Stimulated activated naive B cell treated with anti-CD40 and anti-IgM and Interleukin-4, amounts not matched to agents 10 μg/mL and 1 μg/mL and 100 μg/mL, for 72 hours (primary cell): ENCODE measurements around the gene AOAH.

Experiments used
- ATAC-seq, 2 donors: fragments of 150-1000 bp; cut with Tn5 transposase; replicated peaks; 2 replicates each; pipeline ENCODE4 v1.10.0; 2021; ENCODE audit warnings: moderate library complexity in 1 of 2
- DNase-seq: peaks from one replicate; pipeline ENCODE4 v3.0.0; 2021
- H3K27ac Mint-ChIP-seq: one replicate; pipeline ENCODE4 v1.8.0; 2022; ENCODE audit warnings: mild to moderate bottlenecking, mixed read lengths
- H3K27me3 Mint-ChIP-seq, 2 donors: one replicate each; pipeline ENCODE4 v1.8.0; 2022; ENCODE audit warnings: mixed read lengths in 2 of 2
- H3K36me3 Mint-ChIP-seq, 2 donors: one replicate each; pipeline ENCODE4 v1.8.0; 2022; ENCODE audit warnings: mixed read lengths in 2 of 2, mild to moderate bottlenecking in 1 of 2
- H3K4me1 Mint-ChIP-seq, 2 donors: one replicate each; pipeline ENCODE4 v1.8.0; 2022; ENCODE audit warnings: mixed read lengths in 2 of 2, mild to moderate bottlenecking in 1 of 2
- H3K4me3 Mint-ChIP-seq, 2 donors: one replicate each; pipeline ENCODE4 v1.8.0; 2022; ENCODE audit warnings: mild to moderate bottlenecking in 2 of 2, mixed read lengths in 2 of 2, moderate library complexity in 1 of 2
- H3K9me3 Mint-ChIP-seq, 2 donors: one replicate each; pipeline ENCODE4 v1.8.0; 2022; ENCODE audit warnings: mixed read lengths in 2 of 2, mild to moderate bottlenecking in 1 of 2

Gene AOAH

DNA sequence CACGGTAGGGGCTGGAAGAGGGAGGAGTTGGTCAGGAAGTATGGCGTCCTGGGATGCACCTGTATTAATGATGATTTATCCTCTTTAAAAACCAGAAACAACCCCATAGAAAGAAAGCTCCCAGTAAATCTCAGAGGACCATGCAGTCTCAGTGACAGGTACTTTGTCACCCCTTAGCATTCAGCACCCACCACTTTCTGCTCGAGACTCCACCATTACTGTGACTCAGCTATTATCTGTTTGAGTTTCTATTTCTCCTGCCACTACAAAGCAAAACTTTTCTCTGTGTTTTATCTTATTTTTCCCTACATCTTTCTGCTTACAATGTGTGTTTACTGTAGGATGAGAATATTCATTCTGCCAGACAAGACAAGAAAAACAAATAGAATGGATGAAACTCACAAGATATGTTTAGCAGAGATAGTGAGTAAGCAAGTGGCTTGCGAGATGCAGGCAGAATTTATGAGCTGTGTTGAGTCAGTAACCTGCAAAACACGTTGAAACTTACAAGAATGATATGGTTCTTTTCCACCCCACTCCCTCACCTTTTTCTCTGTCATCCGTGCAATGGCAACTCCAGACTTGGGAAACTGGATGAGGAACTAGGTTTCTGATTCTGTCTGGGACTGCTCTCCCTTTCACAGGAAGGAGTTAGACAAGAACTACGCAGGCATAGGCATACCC, 127.1 kb downstream of the AOAH start:
- H3K36me3 Mint-ChIP-seq, result no peaks in the 10 kb centered on the region
- H3K4me1 Mint-ChIP-seq, result peaks cover 7 to 14% of the 10 kb centered on the region in 2 donors
- no peak overlapping the region for H3K4me3 Mint-ChIP-seq
- H3K9me3 Mint-ChIP-seq, result no peaks in the 10 kb centered on the region
- DNase-seq, result no peak
- no peak for ATAC-seq
- peaks cover 0 to 5% of the 10 kb centered on the region in 2 donors for H3K27me3 Mint-ChIP-seq
- H3K27ac Mint-ChIP-seq, result no peak overlapping the region

- Mint-ChIP-seq H3K4me1 (no peaks in the 10 kb centered on the region), H3K27me3 (no peaks in the 10 kb centered on the region), H3K4me3 (no peak overlapping the region), H3K27ac (no peak overlapping the region), H3K9me3 (peaks cover 4 to 6% of the 10 kb centered on the region in 2 donors), H3K36me3 (peaks cover 0 to 6% of the 10 kb centered on the region in 2 donors)
- ATAC-seq (no peak), DNase-seq (no peak)
These were observed 129.8 kb downstream of the AOAH start for GRCh38 chr7:36594445-36594844.

DNA sequence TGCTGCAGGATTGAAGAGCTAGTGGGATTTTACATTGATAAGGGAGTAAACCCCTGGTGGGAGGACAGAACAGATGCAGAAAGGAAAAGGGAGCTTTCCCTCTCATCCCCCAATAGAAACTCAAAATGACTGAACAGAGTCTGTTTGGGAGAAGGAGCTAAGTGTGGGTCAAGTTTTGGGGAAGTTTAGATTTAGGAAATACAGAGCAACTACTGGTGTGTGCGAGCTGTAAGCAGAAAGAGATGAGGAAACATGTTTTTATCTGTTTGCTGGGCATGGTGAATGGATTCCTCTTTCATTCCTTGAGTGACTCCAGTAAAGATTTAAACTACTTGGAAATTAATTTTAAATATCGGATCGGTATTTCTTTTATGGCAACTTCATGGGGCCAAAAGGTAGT, 132.7 kb downstream of the AOAH start:
- H3K4me1 Mint-ChIP-seq, result no peaks in the 10 kb centered on the region
- H3K9me3 Mint-ChIP-seq, result peaks cover 4 to 6% of the 10 kb centered on the region in 2 donors
- H3K27me3 Mint-ChIP-seq, result no peaks in the 10 kb centered on the region
- no peak overlapping the region for H3K4me3 Mint-ChIP-seq
- DNase-seq (no peak), ATAC-seq (no peak)
- no peak overlapping the region for H3K27ac Mint-ChIP-seq
- peaks cover 0 to 6% of the 10 kb centered on the region in 2 donors for H3K36me3 Mint-ChIP-seq

- no peak for DNase-seq
- Mint-ChIP-seq H3K27ac (no peak overlapping the region), H3K27me3 (no peaks in the 10 kb centered on the region), H3K4me1 (no peaks in the 10 kb centered on the region), H3K36me3 (peaks cover 0 to 6% of the 10 kb centered on the region in 2 donors), H3K4me3 (no peak overlapping the region), H3K9me3 (peaks cover 4 to 6% of the 10 kb centered on the region in 2 donors)
- no peak for ATAC-seq
These were observed 134.9 kb downstream of the AOAH start for GRCh38 chr7:36589391-36589790.

GRCh38 chr7:36583318-36583717, 141.0 kb downstream of the AOAH start:
- peaks cover 0 to 9% of the 10 kb centered on the region in 2 donors for H3K9me3 Mint-ChIP-seq
- no peak overlapping the region for H3K4me3 Mint-ChIP-seq
- DNase-seq (no peak), ATAC-seq (no peak)
- peaks cover 3 to 4% of the 10 kb centered on the region in 2 donors for H3K36me3 Mint-ChIP-seq
- no peak overlapping the region for H3K27ac Mint-ChIP-seq
- no peaks in the 10 kb centered on the region for H3K27me3 Mint-ChIP-seq
- no peaks in the 10 kb centered on the region for H3K4me1 Mint-ChIP-seq

GRCh38 chr7:36575832-36576231, 148.5 kb downstream of the AOAH start:
- H3K27ac Mint-ChIP-seq, result no peak overlapping the region
- no peaks in the 10 kb centered on the region for H3K4me1 Mint-ChIP-seq
- DNase-seq (no peak), ATAC-seq (no peak)
- peaks cover 11 to 12% of the 10 kb centered on the region in 2 donors for H3K36me3 Mint-ChIP-seq
- no peaks in the 10 kb centered on the region for H3K27me3 Mint-ChIP-seq
- H3K4me3 Mint-ChIP-seq, result no peak overlapping the region
- peaks cover 6 to 14% of the 10 kb centered on the region in 2 donors for H3K9me3 Mint-ChIP-seq

GRCh38 chr7:36573066-36573465, 151.2 kb downstream of the AOAH start:
- Mint-ChIP-seq H3K4me1 (peaks cover 3 to 5% of the 10 kb centered on the region in 2 donors), H3K27me3 (no peaks in the 10 kb centered on the region), H3K9me3 (peaks cover 5 to 6% of the 10 kb centered on the region in 2 donors), H3K36me3 (peaks cover 7 to 12% of the 10 kb centered on the region in 2 donors), H3K4me3 (no peak overlapping the region), H3K27ac (no peak overlapping the region)
- ATAC-seq (no peak), DNase-seq (no peak)

DNA sequence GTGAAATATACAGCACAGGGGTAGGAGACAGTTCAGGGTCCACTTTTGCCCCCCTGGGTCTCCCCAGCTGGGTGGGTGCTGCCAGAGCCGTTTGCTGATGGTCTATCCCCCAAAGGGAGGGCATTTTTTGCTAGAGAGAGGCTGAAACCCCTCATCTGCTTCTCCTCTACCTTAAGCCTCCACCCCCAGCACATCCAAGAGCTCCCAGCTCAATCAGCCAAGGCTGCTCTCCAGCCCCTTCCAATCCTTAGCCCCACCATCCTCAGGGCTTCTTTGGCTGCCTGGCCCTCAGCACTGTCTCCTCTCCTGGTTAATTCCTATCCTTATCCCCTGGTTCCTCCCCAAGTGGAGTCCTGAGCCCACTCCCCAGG, 153.1 kb downstream of the AOAH start:
- no peak overlapping the region for H3K27ac Mint-ChIP-seq
- H3K4me1 Mint-ChIP-seq, result peaks cover 3 to 9% of the 10 kb centered on the region in 2 donors
- peaks cover 6 to 7% of the 10 kb centered on the region in 2 donors for H3K36me3 Mint-ChIP-seq
- DNase-seq, result no peak
- H3K9me3 Mint-ChIP-seq, result no peaks in the 10 kb centered on the region
- ATAC-seq, result no peak
- H3K4me3 Mint-ChIP-seq, result no peak overlapping the region
- no peaks in the 10 kb centered on the region for H3K27me3 Mint-ChIP-seq

DNA sequence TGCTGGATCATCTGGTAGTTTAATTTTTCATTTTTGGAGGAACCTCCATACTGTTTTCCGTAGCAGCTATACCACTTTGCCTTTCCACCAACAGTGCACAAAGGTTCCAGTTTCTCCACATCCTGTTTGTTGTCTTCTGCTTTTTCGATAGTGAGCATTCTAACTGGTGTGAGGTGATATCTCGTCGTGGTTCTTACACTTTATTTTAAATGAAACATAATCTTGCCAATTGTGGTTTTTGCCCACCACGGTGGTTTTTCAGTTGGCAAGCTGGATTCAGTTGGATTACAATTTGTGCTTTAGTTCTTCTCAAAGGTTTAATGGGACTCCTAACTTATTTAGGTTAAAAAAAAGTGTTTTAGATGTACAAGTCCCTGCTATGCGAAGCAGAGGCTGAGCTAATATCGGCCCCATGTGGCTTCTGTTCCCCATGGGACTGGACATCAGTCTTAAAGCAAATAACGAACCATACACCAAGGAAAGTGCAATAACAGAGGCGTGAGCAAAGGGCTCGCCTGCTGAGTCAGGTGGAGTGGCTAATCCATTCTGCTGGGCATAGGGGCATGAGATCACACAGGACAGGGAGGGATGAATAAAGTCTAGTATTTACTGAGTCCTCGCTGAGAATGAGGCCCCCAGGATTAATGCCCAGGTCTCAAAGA, 153.6 kb downstream of the AOAH start:
- Mint-ChIP-seq H3K4me3 (no peak overlapping the region), H3K36me3 (peaks cover 5 to 7% of the 10 kb centered on the region in 2 donors), H3K27ac (no peak overlapping the region), H3K9me3 (no peaks in the 10 kb centered on the region), H3K4me1 (peaks cover 3 to 9% of the 10 kb centered on the region in 2 donors), H3K27me3 (no peaks in the 10 kb centered on the region)
- DNase-seq (no peak), ATAC-seq (no peak)

DNA sequence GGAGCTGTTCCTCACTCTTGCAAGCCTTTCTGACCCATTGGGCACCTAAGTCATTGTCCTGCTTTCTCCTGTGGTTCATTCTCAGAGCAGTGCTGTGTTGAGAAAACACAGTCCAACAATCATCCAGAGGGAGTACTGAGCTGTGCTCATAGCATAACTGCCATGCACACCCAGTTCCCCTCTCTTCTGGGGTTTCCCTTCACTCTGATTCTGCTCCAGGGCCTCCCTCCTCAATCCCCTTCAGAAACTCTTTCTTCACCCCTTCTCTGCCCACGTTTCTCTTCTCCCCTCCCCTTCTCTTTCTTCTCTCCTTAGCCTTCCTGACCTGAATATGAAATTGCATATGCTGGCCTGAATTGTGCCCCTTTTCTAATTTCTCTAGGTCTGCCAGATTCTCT, 155.8 kb downstream of the AOAH start:
- Mint-ChIP-seq H3K27ac (no peak overlapping the region), H3K36me3 (no peaks in the 10 kb centered on the region), H3K9me3 (no peaks in the 10 kb centered on the region), H3K4me1 (peaks cover 3 to 9% of the 10 kb centered on the region in 2 donors), H3K27me3 (no peaks in the 10 kb centered on the region), H3K4me3 (no peak overlapping the region)
- no peak for DNase-seq
- ATAC-seq, result peak; percentile 56 to 78

GRCh38 chr7:36567699-36568451, 156.4 kb downstream of the AOAH start:
- peaks cover 3 to 9% of the 10 kb centered on the region in 2 donors for H3K4me1 Mint-ChIP-seq
- H3K4me3 Mint-ChIP-seq, result no peak overlapping the region
- no peaks in the 10 kb centered on the region for H3K27me3 Mint-ChIP-seq
- H3K27ac Mint-ChIP-seq, result no peak overlapping the region
- ATAC-seq (no peak), DNase-seq (no peak)
- no peaks in the 10 kb centered on the region for H3K9me3 Mint-ChIP-seq
- no peaks in the 10 kb centered on the region for H3K36me3 Mint-ChIP-seq

GRCh38 chr7:36565792-36566356, 158.4 kb downstream of the AOAH start:
- no peak overlapping the region for H3K27ac Mint-ChIP-seq
- peaks cover 3 to 9% of the 10 kb centered on the region in 2 donors for H3K4me1 Mint-ChIP-seq
- H3K27me3 Mint-ChIP-seq, result no peaks in the 10 kb centered on the region
- H3K36me3 Mint-ChIP-seq, result no peaks in the 10 kb centered on the region
- no peak overlapping the region for H3K4me3 Mint-ChIP-seq
- no peaks in the 10 kb centered on the region for H3K9me3 Mint-ChIP-seq
- ATAC-seq, result no peak
- no peak for DNase-seq

GRCh38 chr7:36564489-36564888, 159.8 kb downstream of the AOAH start:
- peaks cover 0 to 2% of the 10 kb centered on the region in 2 donors for H3K27me3 Mint-ChIP-seq
- peaks cover 0 to 1% of the 10 kb centered on the region in 2 donors for H3K9me3 Mint-ChIP-seq
- ATAC-seq (no peak), DNase-seq (no peak)
- no peak overlapping the region for H3K4me3 Mint-ChIP-seq
- peaks cover 3 to 9% of the 10 kb centered on the region in 2 donors for H3K4me1 Mint-ChIP-seq
- H3K27ac Mint-ChIP-seq, result no peak overlapping the region
- no peaks in the 10 kb centered on the region for H3K36me3 Mint-ChIP-seq

DNA sequence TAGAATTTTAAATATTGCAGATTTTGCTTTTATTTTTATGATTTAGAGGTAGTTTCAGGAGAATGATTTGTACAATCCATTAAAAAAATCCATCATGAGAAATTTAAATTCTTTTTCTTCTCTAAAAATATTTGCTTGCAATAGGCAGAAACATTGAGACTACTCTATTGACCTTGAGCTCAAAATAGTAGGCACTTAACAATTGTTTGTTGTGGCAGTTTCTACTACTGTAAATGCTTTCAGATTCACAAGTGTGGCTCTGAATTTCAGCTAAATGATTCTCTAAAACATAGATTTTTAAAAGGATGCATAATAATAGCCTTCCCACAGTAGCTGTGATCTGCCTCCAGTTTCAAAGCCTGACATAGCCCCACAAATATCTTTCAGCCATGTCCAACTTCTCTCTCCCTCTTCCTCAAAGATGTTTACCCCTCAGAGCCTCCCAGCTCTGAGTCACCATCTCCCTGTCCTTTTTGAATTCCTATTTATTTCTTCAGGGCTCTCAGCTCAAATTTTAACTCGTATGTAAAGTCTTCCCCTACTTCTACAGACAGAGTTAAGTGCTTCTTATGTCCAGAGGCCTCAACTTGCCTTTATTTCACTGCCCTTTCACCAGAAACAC, 160.5 kb downstream of the AOAH start:
- Mint-ChIP-seq H3K9me3 (peaks cover 0 to 3% of the 10 kb centered on the region in 2 donors), H3K27me3 (peaks cover 0 to 9% of the 10 kb centered on the region in 2 donors), H3K27ac (no peak overlapping the region), H3K36me3 (no peaks in the 10 kb centered on the region), H3K4me3 (no peak overlapping the region), H3K4me1 (peaks cover 3 to 9% of the 10 kb centered on the region in 2 donors)
- ATAC-seq (no peak), DNase-seq (no peak)
